GM23338 (cell line): ENCODE data around the gene ZNF331. TPM values are rescaled to one million over a fixed set of nuclear protein-coding genes. Genes with fewer than 3 reads are reported as not detected.

Source experiments
- ATAC-seq: fragments of 200-7000 bp; cut with Tn5 transposase; 3 replicates; pipeline ENCODE4 v1.9.1; 2020
- DNase-seq: peaks from one replicate; pipeline ENCODE4 v3.0.0-alpha.2; 2015; ENCODE audit warnings: low spot score
- H2AFZ ChIP-seq: fragments of 200-600 bp; sonication (generic); 2 replicates; pipeline ENCODE4 v1.8.0; 2016; ENCODE audit warnings: antibody characterized with exemption, mild to moderate bottlenecking, moderate library complexity
- H3F3A ChIP-seq: fragments of 200-600 bp; sonication (generic); replicated peaks from 2 replicates; pipeline ENCODE4 v1.8.0; 2017; ENCODE audit warnings: antibody characterized with exemption, mixed run types, low read depth
- H3K27ac ChIP-seq: fragments of 200-600 bp; sonication (generic); 2 replicates; pipeline ENCODE4 v1.6.1; 2016; ENCODE audit warnings: low read depth
- H3K27me3 ChIP-seq: fragments of 200-600 bp; sonication (generic); 2 replicates; pipeline ENCODE4 v1.8.0; 2016; ENCODE audit warnings: mild to moderate bottlenecking, mixed run types, moderate library complexity; ENCODE audit not compliant: insufficient read depth
- H3K36me3 ChIP-seq: fragments of 200-600 bp; sonication (generic); 2 replicates; pipeline ENCODE4 v1.8.0; 2016; ENCODE audit warnings: mild to moderate bottlenecking; ENCODE audit not compliant: insufficient read depth
- H3K4me1 ChIP-seq: fragments of 200-600 bp; sonication (generic); 2 replicates; pipeline ENCODE4 v1.8.0; 2016; ENCODE audit warnings: mild to moderate bottlenecking, moderate library complexity; ENCODE audit not compliant: insufficient read depth
- H3K4me2 ChIP-seq: fragments of 200-600 bp; sonication (generic); 2 replicates; pipeline ENCODE4 v1.7.1; 2017; ENCODE audit warnings: mixed run types
- H3K4me3 ChIP-seq: fragments of 200-600 bp; sonication (generic); 2 replicates; pipeline ENCODE4 v1.6.1; 2016; ENCODE audit warnings: mixed run types
- H3K79me2 ChIP-seq: fragments of 200-600 bp; sonication (generic); replicated peaks from 2 replicates; pipeline ENCODE4 v1.8.0; 2017; ENCODE audit warnings: mild to moderate bottlenecking; ENCODE audit not compliant: insufficient read depth
- H3K9me2 ChIP-seq: fragments of 200-600 bp; sonication (generic); 2 replicates; pipeline ENCODE4 v1.8.0; 2017; ENCODE audit not compliant: insufficient read depth
- H4K20me1 ChIP-seq: fragments of 200-600 bp; sonication (generic); replicated peaks from 2 replicates; pipeline ENCODE4 v1.8.0; 2017; ENCODE audit warnings: mild to moderate bottlenecking; ENCODE audit not compliant: insufficient read depth
- H3K27ac Mint-ChIP-seq: 2 replicates; pipeline ENCODE4 v1.8.0; 2020; ENCODE audit warnings: inconsistent platforms, mild to moderate bottlenecking, moderate library complexity, mixed read lengths
- H3K27me3 Mint-ChIP-seq: 3 replicates; pipeline ENCODE4 v1.8.0; 2022; ENCODE audit warnings: low read depth, mild to moderate bottlenecking, moderate library complexity, mixed read lengths, inconsistent platforms; ENCODE audit not compliant: insufficient read depth, poor library complexity
- H3K36me3 Mint-ChIP-seq: 3 replicates; pipeline ENCODE4 v1.8.0; 2021; ENCODE audit warnings: low read depth, mild to moderate bottlenecking, inconsistent platforms, moderate library complexity, mixed read lengths
- H3K4me1 Mint-ChIP-seq: 3 replicates; pipeline ENCODE4 v1.8.0; 2020; ENCODE audit warnings: mild to moderate bottlenecking, inconsistent platforms, mixed read lengths
- H3K4me3 Mint-ChIP-seq: 3 replicates; pipeline ENCODE4 v1.8.0; 2021; ENCODE audit warnings: moderate library complexity, mild to moderate bottlenecking, inconsistent platforms, mixed read lengths
- H3K9me3 Mint-ChIP-seq: 3 replicates; pipeline ENCODE4 v1.8.0; 2020; ENCODE audit warnings: moderate library complexity, mild to moderate bottlenecking, inconsistent platforms, mixed read lengths
- ETS1 ChIP-seq: IDR thresholded peaks from 2 replicates; pipeline ENCODE4 v1.6.1; 2016; ENCODE audit warnings: antibody characterized with exemption
- EZH2 ChIP-seq: fragments of 200-600 bp; sonication (generic); IDR thresholded peaks from one replicate; pipeline ENCODE4 v1.8.0; 2017; ENCODE audit warnings: antibody characterized with exemption, mild to moderate bottlenecking, low read depth; ENCODE audit not compliant: unreplicated experiment
- POLR2AphosphoS5 ChIP-seq: IDR thresholded peaks from 2 replicates; pipeline ENCODE4 v1.6.1; 2016; ENCODE audit warnings: antibody characterized with exemption, low read depth
- REST ChIP-seq: IDR thresholded peaks from one replicate; pipeline ENCODE4 v1.6.1; 2018; ENCODE audit warnings: antibody characterized with exemption; ENCODE audit not compliant: unreplicated experiment
- STAT1 ChIP-seq: IDR thresholded peaks from one replicate; pipeline ENCODE4 v1.6.1; 2016; ENCODE audit warnings: antibody characterized with exemption; ENCODE audit not compliant: unreplicated experiment
- ZNF114 ChIP-seq: fragments of 250-450 bp; sonication (Bioruptor Pico); IDR thresholded peaks from 2 replicates; pipeline ENCODE4 v1.5.0; 2020; ENCODE audit warnings: mild to moderate bottlenecking, moderate library complexity
- ZNF331 ChIP-seq: fragments of 250-450 bp; sonication (Bioruptor Pico); IDR thresholded peaks from 2 replicates; pipeline ENCODE4 v1.5.0; 2020; ENCODE audit warnings: low read depth, mild to moderate bottlenecking, moderate library complexity
- ZNF462 ChIP-seq: fragments of 250-450 bp; sonication (Bioruptor Pico); IDR thresholded peaks from 2 replicates; pipeline ENCODE4 v1.5.0; 2020; ENCODE audit warnings: mild to moderate bottlenecking, moderate library complexity
- polyA plus RNA-seq: library from polyadenylated mRNA; unstranded; fragments of >200 nt; fragmentation: Nextera tagmentation; extraction: Ambion mirVana; gene quantifications from 2 replicates; pipeline ENCODE4 v1.2.1, GENCODE V29; 2016
- total RNA-seq: library from RNA; depleted of rRNA; stranded (reverse); fragments of >200 nt; shearing (Covaris generic); gene quantifications from 2 replicates; pipeline ENCODE4 v1.2.3, GENCODE V29; 2014

Gene ZNF331
- total and polyA plus RNA-seq, 2 experiments from 2014 or later, result 36.2 to 46.5 TPM

GRCh38 chr19:53511357-53511756, 26.6 kb upstream of the ZNF331 start:
- H2AFZ ChIP-seq, result no peak overlapping the region
- no peaks in the 10 kb centered on the region for H3K27me3 ChIP-seq
- H3K4me3 Mint-ChIP-seq, result no peak overlapping the region
- no peaks in the 10 kb centered on the region for H3K9me2 ChIP-seq
- no peak overlapping the region for H3K27ac ChIP-seq
- TF ChIP-seq STAT1, result no peak
- no peak for TF ChIP-seq POLR2AphosphoS5
- no peak for TF ChIP-seq ZNF462 (CRISPR knock-in tag)
- no peak for TF ChIP-seq ZNF114 (CRISPR knock-in tag)
- TF ChIP-seq ETS1, result no peak
- no peak for TF ChIP-seq ZNF331 (CRISPR knock-in tag)
- no peak for TF ChIP-seq EZH2
- TF ChIP-seq REST, result no peak
- peaks cover 4% of the 10 kb centered on the region; the same call in 1 of the 2 replicates for H4K20me1 ChIP-seq
- no peaks in the 10 kb centered on the region for H3K36me3 Mint-ChIP-seq
- peaks cover 8% of the 10 kb centered on the region; the same call in 1 of the 2 replicates for H3K4me1 ChIP-seq
- H3K27ac Mint-ChIP-seq, result no peak overlapping the region
- H3K4me3 ChIP-seq, result no peak overlapping the region
- no peak overlapping the region for H3K4me2 ChIP-seq
- H3K9me3 Mint-ChIP-seq, result no peaks in the 10 kb centered on the region
- H3K4me1 Mint-ChIP-seq, result peaks cover 12% of the 10 kb centered on the region
- no peaks in the 10 kb centered on the region for H3K79me2 ChIP-seq
- H3F3A ChIP-seq, result peaks cover 7% of the 10 kb centered on the region; the same call in 1 of the 2 replicates
- DNase-seq, result no peak
- no peaks in the 10 kb centered on the region for H3K36me3 ChIP-seq
- peaks cover 6% of the 10 kb centered on the region for H3K27me3 Mint-ChIP-seq
- no peak for ATAC-seq
